HEK293T (cell line): ENCODE results near the gene ARVCF.

Experiments
- CTCF ChIA-PET: fragments of 350-600 bp; formaldehyde crosslinking; extraction: SDS; loops from one replicate; lab custom pipeline; 2021; ENCODE audit warnings: antibody characterized with exemption, inconsistent platforms; lab: Yijun Ruan, JAX
- POLR2A ChIA-PET: fragments of 350-600 bp; formaldehyde crosslinking; extraction: SDS; loops from one replicate; lab custom pipeline; 2020; ENCODE audit warnings: antibody characterized with exemption, inconsistent platforms; lab: Yijun Ruan, JAX
- DNase-seq: peaks from one replicate; pipeline ENCODE4 v3.0.0; 2012; ENCODE audit warnings: mixed read lengths; ENCODE audit errors: extremely low spot score
- ARNT ChIP-seq: fragments of 450-650 bp; IDR thresholded peaks from 2 replicates; pipeline ENCODE4 v1.6.1; 2017; ENCODE audit warnings: mild to moderate bottlenecking
- BHLHE40 ChIP-seq: fragments of 450-650 bp; IDR thresholded peaks from 2 replicates; pipeline ENCODE4 v1.6.1; 2016; ENCODE audit warnings: mild to moderate bottlenecking, moderate library complexity, borderline replicate concordance
- CTBP1 ChIP-seq: fragments of 450-650 bp; IDR thresholded peaks from 2 replicates; pipeline ENCODE4 v1.6.1; 2016; ENCODE audit warnings: borderline replicate concordance
- ELF4 ChIP-seq: fragments of 450-650 bp; IDR thresholded peaks from 2 replicates; pipeline ENCODE4 v1.6.1; 2017; ENCODE audit warnings: antibody characterized with exemption
- FOXA1 ChIP-seq: fragments of 450-650 bp; IDR thresholded peaks from 2 replicates; pipeline ENCODE4 v1.6.1; 2016; ENCODE audit warnings: mild to moderate bottlenecking
- FOXK2 ChIP-seq: fragments of 450-650 bp; IDR thresholded peaks from 2 replicates; pipeline ENCODE4 v1.6.1; 2016; ENCODE audit warnings: mild to moderate bottlenecking
- FOXM1 ChIP-seq: fragments of 450-650 bp; IDR thresholded peaks from 2 replicates; pipeline ENCODE4 v1.6.1; 2017; ENCODE audit warnings: mild to moderate bottlenecking, borderline replicate concordance
- HDGF ChIP-seq: fragments of 450-650 bp; IDR thresholded peaks from 2 replicates; pipeline ENCODE4 v1.6.1; 2017; ENCODE audit warnings: antibody characterized with exemption, borderline replicate concordance
- L3MBTL2 ChIP-seq: fragments of 450-650 bp; conservative IDR thresholded peaks from 2 replicates; pipeline ENCODE4 v1.6.1; 2016; ENCODE audit warnings: mild to moderate bottlenecking
- LEF1 ChIP-seq: fragments of 450-650 bp; IDR thresholded peaks from 2 replicates; pipeline ENCODE4 v1.6.1; 2017; ENCODE audit warnings: mild to moderate bottlenecking, borderline replicate concordance
- NFRKB ChIP-seq: fragments of 450-650 bp; IDR thresholded peaks from 2 replicates; pipeline ENCODE4 v1.6.1; 2016; ENCODE audit warnings: mild to moderate bottlenecking, moderate library complexity
- SP1 ChIP-seq: fragments of 450-650 bp; IDR thresholded peaks from 2 replicates; pipeline ENCODE4 v1.6.1; 2017
- SUZ12 ChIP-seq: fragments of 450-650 bp; IDR thresholded peaks from 2 replicates; pipeline ENCODE4 v1.6.1; 2016; ENCODE audit warnings: mild to moderate bottlenecking
- TARDBP ChIP-seq: fragments of 450-650 bp; IDR thresholded peaks from 2 replicates; pipeline ENCODE4 v1.6.1; 2016
- ZNF384 ChIP-seq: fragments of 450-650 bp; IDR thresholded peaks from 2 replicates; pipeline ENCODE4 v1.6.1; 2016
- TF ChIP-seq, protein P1 (sequence below): fragments of 450-650 bp; IDR thresholded peaks from 2 replicates; pipeline ENCODE4 v1.6.1; 2016

Gene ARVCF

DNA sequence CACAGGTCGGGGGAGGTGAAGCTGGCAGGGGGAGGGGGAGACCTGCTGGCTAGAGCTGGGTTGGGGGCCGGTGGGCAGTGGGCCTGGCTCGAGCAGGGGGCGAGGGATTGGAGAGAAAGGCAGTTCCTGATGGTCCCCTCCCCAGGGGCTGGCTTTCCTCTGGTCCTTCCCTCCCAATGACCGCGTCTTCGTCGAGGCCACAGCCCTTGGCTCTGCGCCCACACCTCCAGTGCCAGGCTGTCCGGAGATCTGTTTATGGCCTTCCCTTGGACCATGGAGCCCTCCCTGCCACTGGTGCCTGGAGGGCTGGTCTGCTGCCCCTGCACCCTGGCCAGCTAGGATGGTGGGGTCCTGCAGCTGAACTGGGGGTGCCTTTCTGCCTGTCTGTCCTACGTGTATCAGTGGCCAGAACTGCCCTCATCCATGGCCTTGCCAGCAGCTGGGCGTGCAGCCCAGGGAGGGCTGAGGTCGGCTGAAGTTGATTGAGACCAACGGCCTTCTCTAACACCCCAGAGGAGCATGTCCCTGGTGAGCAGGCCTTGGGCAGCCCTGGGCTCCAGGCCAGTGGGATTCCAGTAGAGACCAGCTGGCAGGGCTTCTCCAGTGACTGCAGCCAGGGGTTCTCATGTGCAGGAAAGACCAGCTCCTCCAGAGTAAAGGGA is 16.6 kb upstream of the ARVCF start:
- no peak for TF ChIP-seq CTBP1
- TF ChIP-seq TARDBP: no peak
- TF ChIP-seq ZNF384: no peak
- TF ChIP-seq FOXM1: no peak
- no peak for TF ChIP-seq SUZ12
- no peak for TF ChIP-seq NFRKB
- TF ChIP-seq BHLHE40: no peak
- TF ChIP-seq ARNT: no peak
- TF ChIP-seq ELF4: no peak
- no peak for TF ChIP-seq SP1
- no peak for TF ChIP-seq LEF1
- no peak for TF ChIP-seq HDGF
- no peak for TF ChIP-seq L3MBTL2
- TF ChIP-seq FOXA1: no peak
- TF ChIP-seq, protein P1, sequence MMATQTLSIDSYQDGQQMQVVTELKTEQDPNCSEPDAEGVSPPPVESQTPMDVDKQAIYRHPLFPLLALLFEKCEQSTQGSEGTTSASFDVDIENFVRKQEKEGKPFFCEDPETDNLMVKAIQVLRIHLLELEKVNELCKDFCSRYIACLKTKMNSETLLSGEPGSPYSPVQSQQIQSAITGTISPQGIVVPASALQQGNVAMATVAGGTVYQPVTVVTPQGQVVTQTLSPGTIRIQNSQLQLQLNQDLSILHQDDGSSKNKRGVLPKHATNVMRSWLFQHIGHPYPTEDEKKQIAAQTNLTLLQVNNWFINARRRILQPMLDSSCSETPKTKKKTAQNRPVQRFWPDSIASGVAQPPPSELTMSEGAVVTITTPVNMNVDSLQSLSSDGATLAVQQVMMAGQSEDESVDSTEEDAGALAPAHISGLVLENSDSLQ: no peak
- TF ChIP-seq FOXK2: no peak
- no peak for DNase-seq
- ChIA-PET POLR2A (interaction anchor here (0.9 kb wide), 1 partner anchor 47 kb away, joined by 5 read pairs; the partner anchor contains the start of gene DGCR8), CTCF (no interaction called here)

DNA sequence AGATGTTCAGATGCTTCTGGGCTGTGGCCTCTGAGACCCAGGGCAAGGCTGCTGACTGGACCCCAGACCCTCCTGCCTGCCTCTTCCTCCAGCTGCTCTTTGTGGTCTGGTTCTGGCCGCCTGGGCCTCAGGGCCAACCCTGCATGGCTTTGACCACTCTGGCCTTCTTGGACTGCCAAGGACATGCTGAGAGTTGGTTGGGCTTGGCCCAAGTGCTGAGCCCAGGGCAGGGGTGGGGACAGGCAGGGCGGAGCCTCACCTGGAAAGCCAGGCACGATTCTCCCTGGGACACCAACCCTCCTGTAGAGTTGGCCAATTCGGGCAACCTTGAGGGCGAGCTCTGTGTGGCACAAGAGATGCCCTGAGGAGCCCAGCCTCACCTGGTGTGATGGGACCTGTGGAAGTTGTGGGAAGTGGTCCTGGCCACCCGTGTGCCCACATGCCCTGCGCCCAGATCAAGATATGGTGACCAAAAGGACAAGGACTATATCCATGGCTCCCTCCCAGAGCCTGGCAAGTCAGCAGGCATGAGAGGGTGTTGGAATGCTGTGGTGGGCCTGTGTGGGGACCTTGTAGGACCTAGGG is 15.9 kb upstream of the ARVCF start:
- ChIA-PET CTCF (no interaction called here), POLR2A (no interaction called here)
- TF ChIP-seq FOXM1: no peak
- no peak for TF ChIP-seq SP1
- TF ChIP-seq ZNF384: no peak
- no peak for TF ChIP-seq TARDBP
- TF ChIP-seq, protein P1: no peak
- TF ChIP-seq L3MBTL2: no peak
- no peak for TF ChIP-seq NFRKB
- TF ChIP-seq SUZ12: no peak
- TF ChIP-seq BHLHE40: no peak
- no peak for TF ChIP-seq ELF4
- no peak for TF ChIP-seq CTBP1
- no peak for TF ChIP-seq LEF1
- TF ChIP-seq FOXA1: no peak
- TF ChIP-seq HDGF: no peak
- TF ChIP-seq ARNT: no peak

DNA sequence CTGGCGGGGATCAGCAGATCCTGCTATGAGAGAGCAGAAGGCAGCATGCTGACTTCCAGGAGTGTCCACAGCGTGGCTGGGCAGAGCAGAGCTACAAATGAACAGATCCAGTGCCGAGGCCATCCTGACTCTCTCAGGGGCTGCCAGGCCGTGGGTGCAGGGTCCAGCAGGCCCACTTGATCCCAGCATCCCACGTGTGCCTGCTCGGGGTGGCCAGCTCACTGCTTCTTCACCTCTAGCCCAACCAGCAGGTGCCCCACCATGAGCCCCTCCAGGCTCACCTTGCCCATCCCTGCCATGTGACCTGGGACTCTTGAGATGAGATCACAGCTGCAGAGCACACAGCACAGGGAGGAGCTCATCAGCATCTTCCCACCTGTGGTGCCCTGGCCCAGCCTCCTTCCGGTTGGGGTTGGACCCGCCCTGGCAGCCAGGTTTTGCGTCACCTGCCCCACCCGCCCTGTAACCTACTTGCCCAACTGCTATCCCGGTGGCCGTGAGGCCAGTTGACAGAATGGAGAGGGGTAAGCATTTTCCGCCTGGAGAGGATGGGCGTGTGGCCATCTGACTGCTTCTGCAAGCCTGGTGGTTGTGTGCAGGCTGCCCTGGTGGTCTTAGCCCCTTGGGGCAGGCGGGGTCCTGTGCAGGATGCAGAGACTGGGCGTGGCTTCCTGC is 15.2 kb upstream of the ARVCF start:
- no peak for TF ChIP-seq ELF4
- no peak for TF ChIP-seq TARDBP
- TF ChIP-seq HDGF: no peak
- TF ChIP-seq ZNF384: no peak
- CTCF ChIA-PET: no interaction called here
- POLR2A ChIA-PET: no interaction called here

More for the DNA sequence above, 15.9 kb upstream of the ARVCF start:
- DNase-seq: no peak

DNA sequence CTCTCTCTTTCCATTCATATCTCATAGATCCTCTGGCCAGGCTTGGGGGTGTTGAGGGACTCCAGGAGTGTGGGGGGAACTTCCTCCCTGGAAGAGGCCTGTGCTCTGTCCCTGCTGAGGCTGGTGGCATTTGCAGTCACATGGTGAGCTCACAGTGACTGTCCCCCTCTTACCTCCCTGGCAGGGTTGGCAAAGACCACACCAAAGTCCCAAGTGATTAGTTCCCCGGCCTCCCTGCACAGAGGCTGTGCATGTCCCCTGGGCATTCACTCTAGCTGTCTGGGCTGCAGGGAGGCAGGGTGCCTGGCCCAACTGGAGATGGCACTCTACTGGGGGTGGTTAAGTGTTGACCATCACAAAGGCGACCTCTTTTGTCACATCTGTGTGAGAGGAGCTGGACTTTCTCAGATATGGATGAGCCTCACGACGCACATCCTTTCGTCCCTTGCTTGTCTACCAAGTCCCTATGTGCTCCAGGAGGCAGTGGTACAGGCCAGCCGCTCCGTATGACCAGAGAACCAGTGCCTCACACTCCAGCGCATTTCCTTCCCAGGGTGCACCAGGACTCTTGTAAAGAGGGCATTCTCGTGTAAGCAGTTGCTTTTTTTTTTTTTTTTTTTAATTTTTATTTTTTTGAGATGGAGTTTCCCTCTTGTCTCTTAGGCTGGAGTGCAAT is 13.1 kb upstream of the ARVCF start:
- DNase-seq: no peak
- CTCF ChIA-PET: interaction anchor here (1.1 kb wide), 2 partner anchors 8 to 268 kb away, joined by 3 to 4 read pairs; no protein-coding TSS in a partner anchor
- POLR2A ChIA-PET: no interaction called here
- no peak for TF ChIP-seq FOXM1
- TF ChIP-seq HDGF: no peak
- TF ChIP-seq, protein P1: no peak
- no peak for TF ChIP-seq SP1
- TF ChIP-seq ZNF384: no peak
- no peak for TF ChIP-seq ARNT
- TF ChIP-seq NFRKB: no peak
- no peak for TF ChIP-seq ELF4
- TF ChIP-seq L3MBTL2: no peak
- no peak for TF ChIP-seq FOXA1
- TF ChIP-seq FOXK2: no peak
- TF ChIP-seq BHLHE40: no peak
- TF ChIP-seq LEF1: no peak
- TF ChIP-seq SUZ12: no peak
- TF ChIP-seq TARDBP: no peak
- TF ChIP-seq CTBP1: no peak

More for the DNA sequence above, 15.2 kb upstream of the ARVCF start:
- DNase-seq: no peak

DNA sequence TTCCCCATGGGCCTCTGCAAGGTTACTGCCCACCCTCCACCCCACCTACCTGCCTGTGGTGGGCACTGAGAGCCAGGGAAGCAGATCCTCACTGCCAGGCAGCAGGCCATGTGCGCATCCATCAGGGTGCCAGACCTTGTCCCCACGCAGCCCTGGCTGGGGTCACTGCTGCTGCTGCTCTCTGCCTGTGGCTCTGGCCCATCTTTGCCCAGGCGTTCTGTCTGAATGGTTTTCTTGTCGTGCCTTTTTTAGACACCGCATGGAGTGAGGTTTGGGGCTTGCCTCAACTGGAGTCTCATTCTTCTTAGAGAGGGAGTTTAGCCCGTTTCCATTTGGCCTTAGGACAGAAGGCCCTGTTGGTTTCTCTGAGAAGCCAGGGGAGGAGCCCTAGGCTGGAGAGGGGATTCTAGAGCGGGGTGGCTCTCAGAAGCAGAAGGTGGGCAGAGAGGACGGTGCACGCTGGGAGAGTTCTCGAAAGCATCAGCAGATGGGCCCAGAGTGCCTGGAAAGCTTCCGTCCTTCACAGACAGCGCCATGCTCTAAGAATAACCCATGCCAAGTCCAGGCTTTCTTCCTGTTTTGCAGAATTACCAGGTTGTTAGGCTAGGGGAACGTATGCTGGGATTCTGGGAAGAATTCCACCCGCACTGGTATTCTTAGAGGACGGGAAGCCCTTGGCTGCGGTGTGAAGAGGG is 12.4 kb upstream of the ARVCF start:
- ChIA-PET POLR2A (no interaction called here), CTCF (interaction anchor here (1.1 kb wide), 1 partner anchor 267 kb away, joined by 4 read pairs; no protein-coding TSS in a partner anchor)
- TF ChIP-seq NFRKB: no peak
- TF ChIP-seq SUZ12: no peak
- TF ChIP-seq L3MBTL2: no peak
- TF ChIP-seq, protein P1: no peak
- TF ChIP-seq CTBP1: no peak
- TF ChIP-seq ARNT: no peak
- no peak for TF ChIP-seq FOXM1
- no peak for DNase-seq
